GM23338 (cell line): ENCODE results near the gene LY86.

Experiments used
- CREB1 ChIP-seq: fragments of 250-450 bp; sonication (Bioruptor Pico); IDR thresholded peaks from 2 replicates; pipeline ENCODE4 v1.5.0; 2020; ENCODE audit warnings: low read depth, mild to moderate bottlenecking, moderate library complexity
- CTCF ChIP-seq, 2 experiments: fragments of 200-600 bp in 1 of 2; sonication (generic) in 1 of 2; conservative IDR thresholded peaks; 2 replicates each; pipeline versions ENCODE4 v1.5.1 to v1.6.1; 2016 to 2017; ENCODE audit warnings: antibody characterized with exemption in 2 of 2, low read depth in 2 of 2, mild to moderate bottlenecking in 2 of 2, moderate library complexity in 1 of 2
- EZH2 ChIP-seq: fragments of 200-600 bp; sonication (generic); IDR thresholded peaks from one replicate; pipeline ENCODE4 v1.8.0; 2017; ENCODE audit warnings: antibody characterized with exemption, mild to moderate bottlenecking, low read depth; ENCODE audit not compliant: unreplicated experiment
- EZH2phosphoT487 ChIP-seq: fragments of 200-600 bp; sonication (generic); IDR thresholded peaks from one replicate; pipeline ENCODE4 v1.8.1; 2018; ENCODE audit warnings: antibody characterized with exemption; ENCODE audit not compliant: unreplicated experiment
- JUNB ChIP-seq: IDR thresholded peaks from one replicate; pipeline ENCODE4 v1.6.1; 2016; ENCODE audit warnings: antibody characterized with exemption; ENCODE audit not compliant: unreplicated experiment
- NANOG ChIP-seq: IDR thresholded peaks from 2 replicates; pipeline ENCODE4 v1.6.1; 2016; ENCODE audit warnings: antibody characterized with exemption, borderline replicate concordance
- POLR2AphosphoS5 ChIP-seq: IDR thresholded peaks from 2 replicates; pipeline ENCODE4 v1.6.1; 2016; ENCODE audit warnings: antibody characterized with exemption, low read depth
- REST ChIP-seq: IDR thresholded peaks from one replicate; pipeline ENCODE4 v1.6.1; 2018; ENCODE audit warnings: antibody characterized with exemption; ENCODE audit not compliant: unreplicated experiment
- STAT1 ChIP-seq: IDR thresholded peaks from one replicate; pipeline ENCODE4 v1.6.1; 2016; ENCODE audit warnings: antibody characterized with exemption; ENCODE audit not compliant: unreplicated experiment
- ZNF114 ChIP-seq: fragments of 250-450 bp; sonication (Bioruptor Pico); IDR thresholded peaks from 2 replicates; pipeline ENCODE4 v1.5.0; 2020; ENCODE audit warnings: mild to moderate bottlenecking, moderate library complexity
- ZNF331 ChIP-seq: fragments of 250-450 bp; sonication (Bioruptor Pico); IDR thresholded peaks from 2 replicates; pipeline ENCODE4 v1.5.0; 2020; ENCODE audit warnings: low read depth, mild to moderate bottlenecking, moderate library complexity
- TF ChIP-seq, protein P1 (sequence below): IDR thresholded peaks from 2 replicates; pipeline ENCODE4 v1.6.1; 2016; ENCODE audit warnings: antibody characterized with exemption

DNA sequence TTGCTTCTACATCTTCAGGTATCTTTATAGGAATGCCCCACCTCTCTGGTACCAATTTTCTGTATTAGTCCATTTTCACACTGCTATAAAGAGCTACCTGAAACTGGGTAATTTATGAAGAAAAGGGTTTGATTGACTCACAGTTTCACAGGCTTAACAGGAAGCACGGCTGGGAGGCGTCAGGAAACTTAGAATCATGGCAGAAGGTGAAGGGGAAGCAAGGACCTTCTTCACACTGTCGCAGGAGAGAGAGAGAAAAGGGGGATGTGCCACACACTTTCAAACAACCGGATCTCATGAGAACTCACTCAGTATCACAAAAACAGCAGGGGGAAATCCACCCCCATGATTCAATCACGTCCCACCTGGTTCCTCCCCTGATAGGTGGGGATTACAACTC lies 24.4 kb upstream of the LY86 start:
- no peak for TF ChIP-seq CTCF (conservative IDR thresholded peaks at IDR 0.05; ENCODE audit: low read depth in 2 of 2)
- no peak for TF ChIP-seq EZH2phosphoT487
- TF ChIP-seq EZH2, result no peak
- no peak for TF ChIP-seq ZNF114 (CRISPR knock-in tag)
- TF ChIP-seq POLR2AphosphoS5, result no peak
- TF ChIP-seq CREB1 (CRISPR knock-in tag), result no peak
- TF ChIP-seq REST, result no peak
- no peak for TF ChIP-seq ZNF331
- TF ChIP-seq JUNB, result no peak
- no peak for TF ChIP-seq STAT1
- TF ChIP-seq, protein P1, sequence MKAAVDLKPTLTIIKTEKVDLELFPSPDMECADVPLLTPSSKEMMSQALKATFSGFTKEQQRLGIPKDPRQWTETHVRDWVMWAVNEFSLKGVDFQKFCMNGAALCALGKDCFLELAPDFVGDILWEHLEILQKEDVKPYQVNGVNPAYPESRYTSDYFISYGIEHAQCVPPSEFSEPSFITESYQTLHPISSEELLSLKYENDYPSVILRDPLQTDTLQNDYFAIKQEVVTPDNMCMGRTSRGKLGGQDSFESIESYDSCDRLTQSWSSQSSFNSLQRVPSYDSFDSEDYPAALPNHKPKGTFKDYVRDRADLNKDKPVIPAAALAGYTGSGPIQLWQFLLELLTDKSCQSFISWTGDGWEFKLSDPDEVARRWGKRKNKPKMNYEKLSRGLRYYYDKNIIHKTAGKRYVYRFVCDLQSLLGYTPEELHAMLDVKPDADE, result no peak
- no peak for TF ChIP-seq NANOG
